HUES64 (cell line): ENCODE measurements around the gene FUCA2.

ENCODE experiments used
- H3K27ac ChIP-seq: 2 replicates; pipeline ENCODE4 v1.7.0; 2013; ENCODE audit warnings: low read depth, low read length, inconsistent platforms
- H3K27me3 ChIP-seq: 2 replicates; pipeline ENCODE4 v1.6.1; 2013; ENCODE audit warnings: mild to moderate bottlenecking, low read length; ENCODE audit not compliant: insufficient read depth
- H3K36me3 ChIP-seq: 2 replicates; pipeline ENCODE4 v1.6.1; 2013; ENCODE audit warnings: mild to moderate bottlenecking, low read length; ENCODE audit not compliant: insufficient read depth
- H3K4me1 ChIP-seq: 2 replicates; pipeline ENCODE4 v1.6.1; 2013; ENCODE audit warnings: mild to moderate bottlenecking, low read length, moderate library complexity; ENCODE audit not compliant: insufficient read depth
- H3K4me3 ChIP-seq: 2 replicates; pipeline ENCODE4 v1.5.1; 2013; ENCODE audit warnings: mild to moderate bottlenecking, low read length, moderate library complexity
- H3K9ac ChIP-seq: 2 replicates; pipeline ENCODE4 v1.6.1; 2013; ENCODE audit warnings: mild to moderate bottlenecking, low read depth, low read length
- H3K9me3 ChIP-seq: 2 replicates; pipeline ENCODE4 v1.6.1; 2013; ENCODE audit warnings: low read depth, low read length; ENCODE audit not compliant: insufficient read depth
- WGBS: fragments of 150-250, 120-280 bp; methylation state at CpG from one replicate; pipeline ENCODE4 v1.1.7; 2013; ENCODE audit warnings: missing lambda C conversion rate; 5-methylcytosine and 5-hydroxymethylcytosine counted together

Gene FUCA2

GRCh38 chr6:143535189-143535614, 23.7 kb upstream of the FUCA2 start:
- Histone ChIP-seq H3K9me3 (no peaks in the 10 kb centered on the region), H3K4me1 (peaks cover 8% of the 10 kb centered on the region; the same call in 1 of the 2 replicates), H3K36me3 (no peaks in the 10 kb centered on the region), H3K27me3 (peaks cover 57% of the 10 kb centered on the region), H3K4me3 (no peak overlapping the region), H3K9ac (no peak overlapping the region), H3K27ac (no peak overlapping the region)
- WGBS, result 90% methylated on average over 5 of the region's 5 CpGs

- Histone ChIP-seq H3K4me1 (0 out of 2 replicates have a peak, but pooled peaks cover 9% of the 10 kb centered on the region), H3K36me3 (no peaks in the 10 kb centered on the region), H3K4me3 (no peak overlapping the region), H3K27me3 (peaks cover 29% of the 10 kb centered on the region), H3K9me3 (no peaks in the 10 kb centered on the region), H3K27ac (no peak overlapping the region), H3K9ac (no peak overlapping the region)
- WGBS, result 70% methylated on average over 5 of the region's 5 CpGs
Observed at GRCh38 chr6:143531720-143532499, 20.4 kb upstream of the FUCA2 start.

GRCh38 chr6:143529095-143529494, 17.6 kb upstream of the FUCA2 start:
- 29% methylated on average over 1 of the region's 2 CpGs for WGBS
- Histone ChIP-seq H3K27ac (no peak overlapping the region), H3K27me3 (peaks cover 8% of the 10 kb centered on the region; the same call in 1 of the 2 replicates), H3K9ac (no peak overlapping the region), H3K4me3 (no peak overlapping the region), H3K9me3 (no peaks in the 10 kb centered on the region), H3K4me1 (0 out of 2 replicates have a peak, but pooled peaks cover 9% of the 10 kb centered on the region), H3K36me3 (no peaks in the 10 kb centered on the region)

GRCh38 chr6:143528164-143528811, 16.8 kb upstream of the FUCA2 start:
- Histone ChIP-seq H3K9me3 (no peaks in the 10 kb centered on the region), H3K4me3 (no peak overlapping the region), H3K36me3 (no peaks in the 10 kb centered on the region), H3K4me1 (0 out of 2 replicates have a peak, but pooled peaks cover 9% of the 10 kb centered on the region), H3K9ac (no peak overlapping the region), H3K27ac (no peak overlapping the region), H3K27me3 (peaks cover 5% of the 10 kb centered on the region; the same call in 1 of the 2 replicates)
- WGBS, result 88% methylated on average over 6 of the region's 7 CpGs

- Histone ChIP-seq H3K27ac (no peak overlapping the region), H3K4me3 (no peak overlapping the region), H3K9ac (no peak overlapping the region), H3K36me3 (no peaks in the 10 kb centered on the region), H3K4me1 (0 out of 2 replicates have a peak, but pooled peaks cover 9% of the 10 kb centered on the region), H3K9me3 (no peaks in the 10 kb centered on the region), H3K27me3 (no peaks in the 10 kb centered on the region)
- WGBS, result 93% methylated on average over 1 of the region's 1 CpG
Observed at GRCh38 chr6:143527677-143528076, 16.2 kb upstream of the FUCA2 start.

- no peaks in the 10 kb centered on the region for H3K36me3 ChIP-seq
- H3K9ac ChIP-seq, result no peak overlapping the region
- H3K27ac ChIP-seq, result no peak overlapping the region
- WGBS, result 83% methylated on average over 1 of the region's 1 CpG
- no peaks in the 10 kb centered on the region for H3K27me3 ChIP-seq
- no peaks in the 10 kb centered on the region for H3K9me3 ChIP-seq
- H3K4me3 ChIP-seq, result no peak overlapping the region
- 0 out of 2 replicates have a peak, but pooled peaks cover 9% of the 10 kb centered on the region for H3K4me1 ChIP-seq
Observed at GRCh38 chr6:143525356-143525755, 13.8 kb upstream of the FUCA2 start.

- no peak overlapping the region for H3K4me3 ChIP-seq
- peaks cover 7% of the 10 kb centered on the region; the same call in 1 of the 2 replicates for H3K27me3 ChIP-seq
- no peak overlapping the region for H3K9ac ChIP-seq
- H3K9me3 ChIP-seq, result no peaks in the 10 kb centered on the region
- 0 out of 2 replicates have a peak, but pooled peaks cover 5% of the 10 kb centered on the region for H3K4me1 ChIP-seq
- 92% methylated on average over 8 of the region's 8 CpGs for whole genome bisulfite sequencing
- H3K36me3 ChIP-seq, result no peaks in the 10 kb centered on the region
- H3K27ac ChIP-seq, result no peak overlapping the region
Observed at GRCh38 chr6:143522039-143522600, 10.6 kb upstream of the FUCA2 start.

- Histone ChIP-seq H3K27me3 (peaks cover 12% of the 10 kb centered on the region), H3K4me1 (peaks cover 15% of the 10 kb centered on the region), H3K4me3 (no peak overlapping the region), H3K36me3 (no peaks in the 10 kb centered on the region), H3K9me3 (no peaks in the 10 kb centered on the region), H3K9ac (no peak overlapping the region), H3K27ac (no peak overlapping the region)
- WGBS, result 51% methylated on average over 3 of the region's 3 CpGs
Observed at GRCh38 chr6:143517447-143517773, 5.9 kb upstream of the FUCA2 start.

- Histone ChIP-seq H3K4me3 (no peak overlapping the region), H3K9ac (no peak overlapping the region), H3K9me3 (no peaks in the 10 kb centered on the region), H3K27me3 (peaks cover 12% of the 10 kb centered on the region), H3K36me3 (no peaks in the 10 kb centered on the region), H3K27ac (no peak overlapping the region), H3K4me1 (peaks cover 18% of the 10 kb centered on the region)
- WGBS, result 77% methylated on average over 1 of the region's 2 CpGs
Observed at GRCh38 chr6:143516690-143517446, 5.3 kb upstream of the FUCA2 start.

GRCh38 chr6:143515766-143516355, 4.3 kb upstream of the FUCA2 start:
- 84% methylated on average over 7 of the region's 7 CpGs for WGBS
- Histone ChIP-seq H3K36me3 (no peaks in the 10 kb centered on the region), H3K4me1 (peaks cover 20% of the 10 kb centered on the region), H3K27me3 (peaks cover 12% of the 10 kb centered on the region), H3K4me3 (no peak overlapping the region), H3K27ac (no peak overlapping the region), H3K9ac (no peak overlapping the region), H3K9me3 (no peaks in the 10 kb centered on the region)
